ENCODE data around the gene CHST11. TPM values are rescaled to one million over a fixed set of nuclear protein-coding genes. Genes with fewer than 3 reads are reported as not detected.

Gene CHST11
- total and polyA plus RNA-seq, 2 of the 4 experiments (the other 2 are of a cell fraction), result 1.4 to 2.7 TPM

- Histone ChIP-seq H4K91ac (ENCODE audit: insufficient read depth, low read depth, low read length) (no peak overlapping the region), H3K18ac (ENCODE audit: low read depth, low read length) (no peak overlapping the region), H2BK120ac (ENCODE audit: low read depth, low read length) (no peak overlapping the region), H2BK5ac (ENCODE audit: low read depth, low read length, poor library complexity, severe bottlenecking) (no peak overlapping the region), H4K8ac (ENCODE audit: low read depth in 2 of 2, low read length in 2 of 2) (no peak overlapping the region), H3K9me3 (ENCODE audit: control insufficient read depth, insufficient read depth, low read length) (peaks cover 6% of the 10 kb centered on the region), H3K4me3 (ENCODE audit: insufficient read depth, low read depth, low read length) (no peak overlapping the region), H3K4me1 (ENCODE audit: control insufficient read depth, insufficient read depth, low read length) (no peaks in the 10 kb centered on the region), H3K27me3 (ENCODE audit: control insufficient read depth, insufficient read depth, low read length) (peaks cover 7% of the 10 kb centered on the region), H3K79me1 (ENCODE audit: low read depth in 1 of 2, low read length in 2 of 2) (no peaks in the 10 kb centered on the region), H3K56ac (ENCODE audit: extremely low read depth, insufficient read depth, low read length) (no peak overlapping the region), H4K20me1 (ENCODE audit: insufficient read depth, low read length) (no peaks in the 10 kb centered on the region), H3K9me1 (ENCODE audit: insufficient read depth, low read length) (no peaks in the 10 kb centered on the region), H3K36me3 (ENCODE audit: control insufficient read depth, insufficient read depth, low read length) (no peaks in the 10 kb centered on the region), H4K5ac (ENCODE audit: low read depth, low read length) (no peak overlapping the region), H3K9ac (ENCODE audit: low read depth, low read length) (no peak overlapping the region), H3K27ac (ENCODE audit: insufficient read depth, low read length) (no peak overlapping the region), H3K23ac (ENCODE audit: low read depth, low read length) (no peak overlapping the region), H3K4ac (ENCODE audit: low read depth, low read length) (no peak overlapping the region), H2AFZ (replicated peaks; ENCODE audit: low read length, poor library complexity) (no peak overlapping the region), H3K14ac (replicated peaks; ENCODE audit: low read depth, low read length) (no peak overlapping the region), H2BK15ac (ENCODE audit: low read depth, low read length) (no peak overlapping the region), H3K4me2 (ENCODE audit: low read depth, low read length) (no peak overlapping the region), H2AK9ac (replicated peaks; ENCODE audit: low read depth, low read length, poor library complexity) (no peak overlapping the region), H2BK20ac (ENCODE audit: low read depth, low read length) (no peak overlapping the region), H2AK5ac (ENCODE audit: low read depth, low read length) (no peak overlapping the region)
- in situ Hi-C loops (cut with MboI; ENCODE audit: low sequenced_read_pairs) (no loop called here), dilution Hi-C loops (cut with HindIII; ENCODE audit: low sequenced_read_pairs, unreplicated experiment) (no loop called here), intact Hi-C loops (cut with micrococcal nuclease) (no loop called here)
- CTCF ChIA-PET, result no interaction called here
- BruUV-seq (replicated peaks), result no TSS peak
- ATAC-seq (ENCODE audit: low read depth) (no peak), DNase-seq (no peak)
- no CpG with 5 or more reads among the region's 4 CpGs for WGBS, 2 experiments (ENCODE audit: extremely low coverage in 2 of 2, insufficient read length in 1 of 2)
- TF ChIP-seq MXI1 (IDR thresholded peaks at IDR 0.05; ENCODE audit: borderline replicate concordance, low read depth, low read length), result no peak
- TF ChIP-seq CHD1 (IDR thresholded peaks at IDR 0.05; ENCODE audit: low read depth, low read length), result no peak
- TF ChIP-seq CEBPB (IDR thresholded peaks at IDR 0.05; ENCODE audit: low read depth, low read length), result no peak
- TF ChIP-seq ELK1 (IDR thresholded peaks at IDR 0.05; ENCODE audit: borderline replicate concordance, low read depth, low read length), result no peak
- TF ChIP-seq NFE2L2 (IDR thresholded peaks at IDR 0.05; ENCODE audit: low read depth, low read length), result no peak
- no peak for TF ChIP-seq CTCF (conservative IDR thresholded peaks at IDR 0.05; ENCODE audit: low read depth, low read length)
- no peak for TF ChIP-seq USF2 (IDR thresholded peaks at IDR 0.05; ENCODE audit: low read depth, low read length)
- TF ChIP-seq RFX5 (IDR thresholded peaks at IDR 0.05; ENCODE audit: low read depth, low read length), result no peak
- TF ChIP-seq MAZ (IDR thresholded peaks at IDR 0.05; ENCODE audit: borderline replicate concordance, low read depth, low read length), result no peak
- no peak for TF ChIP-seq FOS (IDR thresholded peaks at IDR 0.05; ENCODE audit: low read depth, low read length)
- TF ChIP-seq RCOR1 (IDR thresholded peaks at IDR 0.05; ENCODE audit: insufficient replicate concordance, low read length), result no peak
- no peak for TF ChIP-seq BHLHE40 (IDR thresholded peaks at IDR 0.05; ENCODE audit: low read depth, low read length)
- POLR2A ChIA-PET (ENCODE audit: unreplicated experiment), result no interaction called here
These were observed 106.0 kb downstream of the CHST11 start for GRCh38 chr12:104562763-104563162.
